Measurements from ENCODE around the gene SPDYE4. TPM values are rescaled to one million over a fixed set of nuclear protein-coding genes. Genes with fewer than 3 reads are reported as not detected.

The SPDYE4 gene
- total and polyA plus RNA-seq, 2 experiments from 2014 or later, result not detected

DNA sequence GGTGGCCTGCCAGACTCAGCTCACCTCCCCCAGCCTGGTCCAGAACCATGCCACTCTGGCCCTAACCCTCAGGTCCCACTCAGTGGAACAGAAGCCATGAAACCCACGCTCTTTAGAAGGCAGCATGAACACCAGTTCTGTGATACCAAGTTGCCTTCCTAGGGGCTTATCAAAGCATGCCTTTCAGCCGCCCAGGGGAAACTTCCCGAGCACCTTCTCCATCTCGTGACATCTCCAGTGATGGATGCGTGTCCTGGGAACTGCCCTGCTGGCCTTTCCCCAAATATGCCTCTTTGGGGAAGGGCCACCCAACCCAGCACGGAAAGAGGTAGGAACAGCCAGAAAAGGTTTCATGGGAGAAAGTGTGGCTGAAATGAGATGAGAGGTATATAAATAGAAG lies 22.0 kb downstream of the SPDYE4 start:
- H3K36me3 ChIP-seq (ENCODE audit: insufficient read depth), result no peaks in the 10 kb centered on the region
- no peaks in the 10 kb centered on the region for H3K27me3 ChIP-seq (ENCODE audit: insufficient read depth)
- Mint-ChIP-seq H3K9me3 (no peaks in the 10 kb centered on the region), H3K36me3 (ENCODE audit: low read depth) (no peaks in the 10 kb centered on the region), H3K4me3 (no peak overlapping the region), H3K4me1 (peaks cover 12% of the 10 kb centered on the region), H3K27ac (no peak overlapping the region), H3K27me3 (ENCODE audit: insufficient read depth, low read depth, poor library complexity) (peaks cover 11% of the 10 kb centered on the region)
- ATAC-seq (no peak), DNase-seq (ENCODE audit: low spot score) (no peak)
- H3K4me1 ChIP-seq (ENCODE audit: insufficient read depth), result no peaks in the 10 kb centered on the region; the same call in 1 of the 2 replicates
- H3K79me2 ChIP-seq (replicated peaks; ENCODE audit: insufficient read depth), result no peaks in the 10 kb centered on the region
- no peak overlapping the region for H3K27ac ChIP-seq (ENCODE audit: low read depth)
- no peak overlapping the region for H3K4me3 ChIP-seq
- TF ChIP-seq POLR2AphosphoS5 (IDR thresholded peaks at IDR 0.05; ENCODE audit: low read depth) (no peak), NANOG (IDR thresholded peaks at IDR 0.05; ENCODE audit: borderline replicate concordance) (no peak), EZH2phosphoT487 (IDR thresholded peaks at IDR 0.05; ENCODE audit: unreplicated experiment) (no peak), ZNF331 (CRISPR knock-in tag; IDR thresholded peaks at IDR 0.05; ENCODE audit: low read depth) (no peak), CREB1 (CRISPR knock-in tag; IDR thresholded peaks at IDR 0.05; ENCODE audit: low read depth) (no peak), EZH2 (IDR thresholded peaks at IDR 0.05; ENCODE audit: low read depth, unreplicated experiment) (no peak), JUNB (IDR thresholded peaks at IDR 0.05; ENCODE audit: unreplicated experiment) (no peak), ZNF114 (CRISPR knock-in tag; IDR thresholded peaks at IDR 0.05) (no peak), ETS1 (IDR thresholded peaks at IDR 0.05) (no peak), STAT1 (IDR thresholded peaks at IDR 0.05; ENCODE audit: unreplicated experiment) (no peak)
- TF ChIP-seq, protein P1, sequence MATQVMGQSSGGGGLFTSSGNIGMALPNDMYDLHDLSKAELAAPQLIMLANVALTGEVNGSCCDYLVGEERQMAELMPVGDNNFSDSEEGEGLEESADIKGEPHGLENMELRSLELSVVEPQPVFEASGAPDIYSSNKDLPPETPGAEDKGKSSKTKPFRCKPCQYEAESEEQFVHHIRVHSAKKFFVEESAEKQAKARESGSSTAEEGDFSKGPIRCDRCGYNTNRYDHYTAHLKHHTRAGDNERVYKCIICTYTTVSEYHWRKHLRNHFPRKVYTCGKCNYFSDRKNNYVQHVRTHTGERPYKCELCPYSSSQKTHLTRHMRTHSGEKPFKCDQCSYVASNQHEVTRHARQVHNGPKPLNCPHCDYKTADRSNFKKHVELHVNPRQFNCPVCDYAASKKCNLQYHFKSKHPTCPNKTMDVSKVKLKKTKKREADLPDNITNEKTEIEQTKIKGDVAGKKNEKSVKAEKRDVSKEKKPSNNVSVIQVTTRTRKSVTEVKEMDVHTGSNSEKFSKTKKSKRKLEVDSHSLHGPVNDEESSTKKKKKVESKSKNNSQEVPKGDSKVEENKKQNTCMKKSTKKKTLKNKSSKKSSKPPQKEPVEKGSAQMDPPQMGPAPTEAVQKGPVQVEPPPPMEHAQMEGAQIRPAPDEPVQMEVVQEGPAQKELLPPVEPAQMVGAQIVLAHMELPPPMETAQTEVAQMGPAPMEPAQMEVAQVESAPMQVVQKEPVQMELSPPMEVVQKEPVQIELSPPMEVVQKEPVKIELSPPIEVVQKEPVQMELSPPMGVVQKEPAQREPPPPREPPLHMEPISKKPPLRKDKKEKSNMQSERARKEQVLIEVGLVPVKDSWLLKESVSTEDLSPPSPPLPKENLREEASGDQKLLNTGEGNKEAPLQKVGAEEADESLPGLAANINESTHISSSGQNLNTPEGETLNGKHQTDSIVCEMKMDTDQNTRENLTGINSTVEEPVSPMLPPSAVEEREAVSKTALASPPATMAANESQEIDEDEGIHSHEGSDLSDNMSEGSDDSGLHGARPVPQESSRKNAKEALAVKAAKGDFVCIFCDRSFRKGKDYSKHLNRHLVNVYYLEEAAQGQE (IDR thresholded peaks at IDR 0.05; ENCODE audit: unreplicated experiment), result no peak
- TF ChIP-seq, protein P2, sequence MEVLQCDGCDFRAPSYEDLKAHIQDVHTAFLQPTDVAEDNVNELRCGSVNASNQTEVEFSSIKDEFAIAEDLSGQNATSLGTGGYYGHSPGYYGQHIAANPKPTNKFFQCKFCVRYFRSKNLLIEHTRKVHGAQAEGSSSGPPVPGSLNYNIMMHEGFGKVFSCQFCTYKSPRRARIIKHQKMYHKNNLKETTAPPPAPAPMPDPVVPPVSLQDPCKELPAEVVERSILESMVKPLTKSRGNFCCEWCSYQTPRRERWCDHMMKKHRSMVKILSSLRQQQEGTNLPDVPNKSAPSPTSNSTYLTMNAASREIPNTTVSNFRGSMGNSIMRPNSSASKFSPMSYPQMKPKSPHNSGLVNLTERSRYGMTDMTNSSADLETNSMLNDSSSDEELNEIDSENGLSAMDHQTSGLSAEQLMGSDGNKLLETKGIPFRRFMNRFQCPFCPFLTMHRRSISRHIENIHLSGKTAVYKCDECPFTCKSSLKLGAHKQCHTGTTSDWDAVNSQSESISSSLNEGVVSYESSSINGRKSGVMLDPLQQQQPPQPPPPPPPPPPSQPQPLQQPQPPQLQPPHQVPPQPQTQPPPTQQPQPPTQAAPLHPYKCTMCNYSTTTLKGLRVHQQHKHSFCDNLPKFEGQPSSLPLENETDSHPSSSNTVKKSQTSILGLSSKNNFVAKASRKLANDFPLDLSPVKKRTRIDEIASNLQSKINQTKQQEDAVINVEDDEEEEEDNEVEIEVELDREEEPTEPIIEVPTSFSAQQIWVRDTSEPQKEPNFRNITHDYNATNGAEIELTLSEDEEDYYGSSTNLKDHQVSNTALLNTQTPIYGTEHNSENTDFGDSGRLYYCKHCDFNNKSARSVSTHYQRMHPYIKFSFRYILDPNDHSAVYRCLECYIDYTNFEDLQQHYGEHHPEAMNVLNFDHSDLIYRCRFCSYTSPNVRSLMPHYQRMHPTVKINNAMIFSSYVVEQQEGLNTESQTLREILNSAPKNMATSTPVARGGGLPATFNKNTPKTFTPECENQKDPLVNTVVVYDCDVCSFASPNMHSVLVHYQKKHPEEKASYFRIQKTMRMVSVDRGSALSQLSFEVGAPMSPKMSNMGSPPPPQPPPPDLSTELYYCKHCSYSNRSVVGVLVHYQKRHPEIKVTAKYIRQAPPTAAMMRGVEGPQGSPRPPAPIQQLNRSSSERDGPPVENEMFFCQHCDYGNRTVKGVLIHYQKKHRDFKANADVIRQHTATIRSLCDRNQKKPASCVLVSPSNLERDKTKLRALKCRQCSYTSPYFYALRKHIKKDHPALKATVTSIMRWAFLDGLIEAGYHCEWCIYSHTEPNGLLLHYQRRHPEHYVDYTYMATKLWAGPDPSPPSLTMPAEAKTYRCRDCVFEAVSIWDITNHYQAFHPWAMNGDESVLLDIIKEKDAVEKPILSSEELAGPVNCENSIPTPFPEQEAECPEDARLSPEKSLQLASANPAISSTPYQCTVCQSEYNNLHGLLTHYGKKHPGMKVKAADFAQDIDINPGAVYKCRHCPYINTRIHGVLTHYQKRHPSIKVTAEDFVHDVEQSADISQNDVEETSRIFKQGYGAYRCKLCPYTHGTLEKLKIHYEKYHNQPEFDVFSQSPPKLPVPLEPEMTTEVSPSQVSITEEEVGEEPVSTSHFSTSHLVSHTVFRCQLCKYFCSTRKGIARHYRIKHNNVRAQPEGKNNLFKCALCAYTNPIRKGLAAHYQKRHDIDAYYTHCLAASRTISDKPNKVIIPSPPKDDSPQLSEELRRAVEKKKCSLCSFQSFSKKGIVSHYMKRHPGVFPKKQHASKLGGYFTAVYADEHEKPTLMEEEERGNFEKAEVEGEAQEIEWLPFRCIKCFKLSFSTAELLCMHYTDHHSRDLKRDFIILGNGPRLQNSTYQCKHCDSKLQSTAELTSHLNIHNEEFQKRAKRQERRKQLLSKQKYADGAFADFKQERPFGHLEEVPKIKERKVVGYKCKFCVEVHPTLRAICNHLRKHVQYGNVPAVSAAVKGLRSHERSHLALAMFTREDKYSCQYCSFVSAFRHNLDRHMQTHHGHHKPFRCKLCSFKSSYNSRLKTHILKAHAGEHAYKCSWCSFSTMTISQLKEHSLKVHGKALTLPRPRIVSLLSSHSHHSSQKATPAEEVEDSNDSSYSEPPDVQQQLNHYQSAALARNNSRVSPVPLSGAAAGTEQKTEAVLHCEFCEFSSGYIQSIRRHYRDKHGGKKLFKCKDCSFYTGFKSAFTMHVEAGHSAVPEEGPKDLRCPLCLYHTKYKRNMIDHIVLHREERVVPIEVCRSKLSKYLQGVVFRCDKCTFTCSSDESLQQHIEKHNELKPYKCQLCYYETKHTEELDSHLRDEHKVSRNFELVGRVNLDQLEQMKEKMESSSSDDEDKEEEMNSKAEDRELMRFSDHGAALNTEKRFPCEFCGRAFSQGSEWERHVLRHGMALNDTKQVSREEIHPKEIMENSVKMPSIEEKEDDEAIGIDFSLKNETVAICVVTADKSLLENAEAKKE (CRISPR knock-in tag; IDR thresholded peaks at IDR 0.05), result no peak
- TF ChIP-seq, protein P3, sequence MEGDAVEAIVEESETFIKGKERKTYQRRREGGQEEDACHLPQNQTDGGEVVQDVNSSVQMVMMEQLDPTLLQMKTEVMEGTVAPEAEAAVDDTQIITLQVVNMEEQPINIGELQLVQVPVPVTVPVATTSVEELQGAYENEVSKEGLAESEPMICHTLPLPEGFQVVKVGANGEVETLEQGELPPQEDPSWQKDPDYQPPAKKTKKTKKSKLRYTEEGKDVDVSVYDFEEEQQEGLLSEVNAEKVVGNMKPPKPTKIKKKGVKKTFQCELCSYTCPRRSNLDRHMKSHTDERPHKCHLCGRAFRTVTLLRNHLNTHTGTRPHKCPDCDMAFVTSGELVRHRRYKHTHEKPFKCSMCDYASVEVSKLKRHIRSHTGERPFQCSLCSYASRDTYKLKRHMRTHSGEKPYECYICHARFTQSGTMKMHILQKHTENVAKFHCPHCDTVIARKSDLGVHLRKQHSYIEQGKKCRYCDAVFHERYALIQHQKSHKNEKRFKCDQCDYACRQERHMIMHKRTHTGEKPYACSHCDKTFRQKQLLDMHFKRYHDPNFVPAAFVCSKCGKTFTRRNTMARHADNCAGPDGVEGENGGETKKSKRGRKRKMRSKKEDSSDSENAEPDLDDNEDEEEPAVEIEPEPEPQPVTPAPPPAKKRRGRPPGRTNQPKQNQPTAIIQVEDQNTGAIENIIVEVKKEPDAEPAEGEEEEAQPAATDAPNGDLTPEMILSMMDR (conservative IDR thresholded peaks at IDR 0.05; ENCODE audit: low read depth in 2 of 2), result no peak
- no peak overlapping the region for H2AFZ ChIP-seq
- H4K20me1 ChIP-seq (replicated peaks; ENCODE audit: insufficient read depth), result no peaks in the 10 kb centered on the region
- no peak overlapping the region for H3K4me2 ChIP-seq
- 0 out of 2 replicates have a peak, but pooled peaks cover 2% of the 10 kb centered on the region for H3F3A ChIP-seq (replicated peaks; ENCODE audit: low read depth)
- H3K9me2 ChIP-seq (ENCODE audit: insufficient read depth), result no peaks in the 10 kb centered on the region
